SJCRH30 (cell line): ENCODE data around the gene TP53I13. TPM values are rescaled to one million over a fixed set of nuclear protein-coding genes. Genes with fewer than 3 reads are reported as not detected.

Experiments
- DNase-seq, 2 experiments: peaks; one replicate each; pipeline ENCODE4 v3.0.0-alpha.2; 2015 to 2020
- H3K27ac ChIP-seq: fragments of 250-450 bp; sonication (Bioruptor Pico); 2 replicates; pipeline ENCODE4 v1.5.1; 2020; ENCODE audit warnings: mild to moderate bottlenecking, moderate library complexity
- H3K27me3 ChIP-seq: fragments of 250-450 bp; sonication (Bioruptor Pico); 2 replicates; pipeline ENCODE4 v1.5.1; 2020; ENCODE audit warnings: mild to moderate bottlenecking, moderate library complexity
- H3K36me3 ChIP-seq: fragments of 250-450 bp; sonication (Bioruptor Pico); 2 replicates; pipeline ENCODE4 v1.5.1; 2020; ENCODE audit warnings: mild to moderate bottlenecking, moderate library complexity
- H3K4me1 ChIP-seq: fragments of 250-450 bp; sonication (Bioruptor Pico); 2 replicates; pipeline ENCODE4 v1.5.1; 2020; ENCODE audit warnings: mild to moderate bottlenecking, moderate library complexity
- H3K4me3 ChIP-seq: fragments of 250-450 bp; sonication (Bioruptor Pico); 2 replicates; pipeline ENCODE4 v1.5.1; 2020; ENCODE audit warnings: mild to moderate bottlenecking, moderate library complexity
- H3K9me3 ChIP-seq: fragments of 250-450 bp; sonication (Bioruptor Pico); replicated peaks from 2 replicates; pipeline ENCODE4 v1.5.1; 2020; ENCODE audit warnings: mild to moderate bottlenecking, moderate library complexity
- total RNA-seq: library from RNA; depleted of rRNA; stranded (reverse); fragments of >200 nt; shearing (Covaris generic); gene quantifications from 2 replicates; pipeline ENCODE4 v1.2.3, GENCODE V29; 2014

Gene TP53I13
- total RNA-seq, 1 experiment from 2014 or later = 45.0 TPM

- no peaks in the 10 kb centered on the region for H3K27me3 ChIP-seq
- H3K4me3 ChIP-seq = no peak overlapping the region
- peaks cover 13% of the 10 kb centered on the region for H3K4me1 ChIP-seq
- no peak overlapping the region for H3K27ac ChIP-seq
- DNase-seq = peak in 1 of 2 experiments; percentile 1
- no peaks in the 10 kb centered on the region for H3K9me3 ChIP-seq
- peaks cover 7% of the 10 kb centered on the region; the same call in 1 of the 2 replicates for H3K36me3 ChIP-seq
Measured at GRCh38 chr17:29582772-29583171, 14.3 kb downstream of the TP53I13 start.

DNA sequence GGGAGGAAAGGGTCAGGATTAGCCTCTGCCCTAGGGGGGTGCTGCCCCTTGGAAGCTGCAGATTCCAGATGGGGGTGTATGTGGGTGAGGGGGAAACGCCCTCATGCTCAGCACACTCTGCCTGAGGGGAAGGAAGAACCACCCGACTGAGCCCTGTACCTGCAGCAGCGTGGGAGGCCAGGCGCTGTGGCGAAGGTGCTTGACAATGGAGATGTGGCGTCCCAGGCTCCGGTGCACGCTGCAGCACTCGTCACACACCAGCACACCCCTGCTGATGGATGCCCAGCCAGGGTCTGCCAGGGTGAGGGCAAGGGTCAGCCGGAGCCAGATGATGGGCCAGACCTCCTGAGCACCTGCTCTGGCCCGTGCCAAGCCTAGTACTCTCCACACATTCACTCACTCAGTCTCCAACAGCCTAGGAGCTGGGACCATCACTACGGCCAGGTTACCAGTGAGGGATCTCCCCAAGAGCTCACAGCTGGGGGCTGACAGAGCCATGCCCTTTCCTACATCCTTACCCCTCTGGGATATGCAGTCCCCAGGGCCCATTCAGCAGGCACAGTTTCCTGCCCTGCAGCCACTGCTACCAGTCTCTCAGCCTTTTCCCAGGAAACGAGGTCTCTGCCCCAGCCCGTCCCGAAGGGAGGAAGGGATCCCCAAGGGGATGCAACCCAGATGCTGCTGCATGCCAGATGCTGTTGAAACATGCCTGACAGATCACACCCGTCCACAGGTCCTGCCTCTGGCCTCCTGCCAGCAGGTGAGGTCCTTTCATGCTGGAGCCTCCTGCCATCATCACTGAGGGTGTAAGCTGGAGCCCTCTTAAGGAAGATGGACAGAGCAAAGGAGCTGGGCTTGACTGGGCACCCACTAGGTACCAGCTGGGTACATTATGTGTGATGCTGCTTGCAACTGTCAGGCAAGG is 15.1 kb downstream of the TP53I13 start:
- Histone ChIP-seq H3K27ac (peak overlapping the region; percentile 17; the same call in 1 of the 2 replicates), H3K4me1 (peaks cover 18% of the 10 kb centered on the region), H3K27me3 (no peaks in the 10 kb centered on the region), H3K9me3 (no peaks in the 10 kb centered on the region), H3K4me3 (no peak overlapping the region), H3K36me3 (peaks cover 7% of the 10 kb centered on the region; the same call in 1 of the 2 replicates)
- DNase-seq = peak in 1 of 2 experiments; percentile 5

GRCh38 chr17:29584452-29585079 is 16.1 kb downstream of the TP53I13 start:
- Histone ChIP-seq H3K36me3 (peaks cover 7% of the 10 kb centered on the region; the same call in 1 of the 2 replicates), H3K4me3 (no peak overlapping the region), H3K9me3 (no peaks in the 10 kb centered on the region), H3K27ac (peak overlapping the region; percentile 17; the same call in 1 of the 2 replicates), H3K4me1 (peaks cover 18% of the 10 kb centered on the region), H3K27me3 (no peaks in the 10 kb centered on the region)
- peak; percentile 25 to 55 for DNase-seq

DNA sequence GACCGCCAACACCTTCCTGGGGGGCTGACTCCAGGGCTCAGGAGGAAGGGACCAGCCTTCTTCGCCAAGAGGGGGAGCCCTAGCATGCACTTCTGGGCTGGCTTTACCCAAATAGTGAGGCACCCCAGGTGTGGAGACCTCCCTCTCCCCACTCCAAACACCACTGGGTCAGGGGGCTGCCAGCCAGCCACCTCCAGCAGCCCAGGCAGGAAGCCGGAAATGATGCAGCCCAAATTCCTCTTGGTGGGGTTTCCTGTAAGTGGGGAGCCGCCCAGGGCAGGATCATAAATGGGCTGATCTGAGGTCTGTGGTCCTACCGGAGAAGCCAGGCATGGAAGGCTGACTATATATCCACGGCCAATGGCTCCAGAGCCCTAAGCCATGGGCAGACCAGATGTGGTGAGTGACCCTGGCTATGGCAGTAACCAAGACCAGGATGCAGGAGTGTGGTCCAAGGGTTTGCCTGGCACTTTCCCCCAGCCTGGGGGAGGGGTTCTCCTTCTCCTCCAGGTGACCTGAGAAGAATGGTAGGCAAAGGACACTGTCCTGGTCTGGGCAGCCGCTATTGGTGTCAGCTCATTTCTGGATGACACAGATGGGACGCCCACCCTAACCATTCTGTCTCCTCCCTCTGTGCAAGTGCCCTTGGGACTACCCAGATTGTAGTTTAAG is 16.7 kb downstream of the TP53I13 start:
- no peak for DNase-seq
- Histone ChIP-seq H3K9me3 (no peaks in the 10 kb centered on the region), H3K27me3 (no peaks in the 10 kb centered on the region), H3K4me3 (no peak overlapping the region), H3K36me3 (peaks cover 7% of the 10 kb centered on the region; the same call in 1 of the 2 replicates), H3K27ac (no peak overlapping the region), H3K4me1 (peaks cover 18% of the 10 kb centered on the region)

GRCh38 chr17:29586676-29587469 is 18.4 kb downstream of the TP53I13 start:
- Histone ChIP-seq H3K9me3 (no peaks in the 10 kb centered on the region), H3K27ac (no peak overlapping the region), H3K36me3 (peaks cover 5% of the 10 kb centered on the region; the same call in 1 of the 2 replicates), H3K27me3 (no peaks in the 10 kb centered on the region), H3K4me3 (no peak overlapping the region), H3K4me1 (peaks cover 18% of the 10 kb centered on the region)
- no peak for DNase-seq

DNA sequence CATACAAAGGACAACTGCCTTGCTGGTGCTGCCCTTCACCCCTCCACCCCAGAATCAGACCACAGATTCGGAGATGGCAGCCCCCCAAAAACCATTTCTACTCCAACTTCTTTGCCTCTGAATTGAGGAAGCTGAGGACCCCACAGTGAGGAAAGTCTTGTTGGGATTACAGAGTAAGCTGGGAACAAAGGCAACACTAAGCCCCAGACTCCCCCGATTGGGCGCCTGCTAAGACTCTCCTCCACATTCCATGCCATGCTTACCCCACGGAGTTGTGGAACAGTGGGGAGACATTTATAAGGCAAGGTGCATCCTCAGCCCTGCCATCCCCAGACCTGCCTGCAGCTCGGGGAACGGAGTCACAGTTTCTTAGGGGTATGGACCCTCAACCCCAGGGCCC is 19.1 kb downstream of the TP53I13 start:
- Histone ChIP-seq H3K27ac (no peak overlapping the region), H3K27me3 (no peaks in the 10 kb centered on the region), H3K4me1 (peaks cover 25% of the 10 kb centered on the region), H3K9me3 (no peaks in the 10 kb centered on the region), H3K36me3 (no peaks in the 10 kb centered on the region), H3K4me3 (no peak overlapping the region)
- no peak for DNase-seq

DNA sequence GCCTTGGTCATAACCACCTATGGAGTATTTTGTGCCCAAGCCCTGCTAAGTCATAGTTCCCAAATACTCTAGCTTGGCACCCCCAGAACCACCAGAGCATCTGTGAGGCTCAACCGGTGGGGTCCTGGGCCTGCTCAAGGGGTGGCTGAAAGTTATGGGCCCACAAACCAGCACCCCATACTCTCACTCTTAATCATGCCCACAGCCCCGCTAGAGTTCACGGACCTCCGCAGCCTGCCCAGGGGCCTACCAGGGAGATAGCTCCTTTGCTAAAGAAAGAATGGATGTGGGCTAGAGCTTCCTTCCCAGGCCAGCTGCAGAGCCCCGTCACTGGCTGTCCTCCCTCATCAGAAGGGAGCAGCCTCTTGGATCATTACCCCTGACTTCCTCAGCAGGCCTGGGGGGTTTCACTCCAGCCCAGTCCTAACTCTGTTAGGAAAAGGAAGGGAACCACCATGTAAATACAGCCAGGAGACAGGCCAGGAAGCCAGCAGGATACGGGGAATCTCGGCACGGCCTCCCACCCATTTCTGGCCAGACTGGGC is 19.6 kb downstream of the TP53I13 start:
- DNase-seq = no peak
- H3K36me3 ChIP-seq = no peaks in the 10 kb centered on the region
- H3K27ac ChIP-seq = peak overlapping the region; percentile 8; the same call in 1 of the 2 replicates
- H3K4me1 ChIP-seq = peaks cover 27% of the 10 kb centered on the region
- H3K4me3 ChIP-seq = peak overlapping the region; percentile 89
- H3K9me3 ChIP-seq = no peaks in the 10 kb centered on the region
- no peaks in the 10 kb centered on the region for H3K27me3 ChIP-seq

GRCh38 chr17:29588562-29589411 is 20.3 kb downstream of the TP53I13 start:
- no peaks in the 10 kb centered on the region for H3K9me3 ChIP-seq
- peak overlapping the region; percentile 89 for H3K4me3 ChIP-seq
- DNase-seq = peak; percentile 61 to 64
- peak overlapping the region; percentile 8 for H3K27ac ChIP-seq
- no peaks in the 10 kb centered on the region for H3K27me3 ChIP-seq
- H3K36me3 ChIP-seq = no peaks in the 10 kb centered on the region
- peaks cover 27% of the 10 kb centered on the region for H3K4me1 ChIP-seq

DNA sequence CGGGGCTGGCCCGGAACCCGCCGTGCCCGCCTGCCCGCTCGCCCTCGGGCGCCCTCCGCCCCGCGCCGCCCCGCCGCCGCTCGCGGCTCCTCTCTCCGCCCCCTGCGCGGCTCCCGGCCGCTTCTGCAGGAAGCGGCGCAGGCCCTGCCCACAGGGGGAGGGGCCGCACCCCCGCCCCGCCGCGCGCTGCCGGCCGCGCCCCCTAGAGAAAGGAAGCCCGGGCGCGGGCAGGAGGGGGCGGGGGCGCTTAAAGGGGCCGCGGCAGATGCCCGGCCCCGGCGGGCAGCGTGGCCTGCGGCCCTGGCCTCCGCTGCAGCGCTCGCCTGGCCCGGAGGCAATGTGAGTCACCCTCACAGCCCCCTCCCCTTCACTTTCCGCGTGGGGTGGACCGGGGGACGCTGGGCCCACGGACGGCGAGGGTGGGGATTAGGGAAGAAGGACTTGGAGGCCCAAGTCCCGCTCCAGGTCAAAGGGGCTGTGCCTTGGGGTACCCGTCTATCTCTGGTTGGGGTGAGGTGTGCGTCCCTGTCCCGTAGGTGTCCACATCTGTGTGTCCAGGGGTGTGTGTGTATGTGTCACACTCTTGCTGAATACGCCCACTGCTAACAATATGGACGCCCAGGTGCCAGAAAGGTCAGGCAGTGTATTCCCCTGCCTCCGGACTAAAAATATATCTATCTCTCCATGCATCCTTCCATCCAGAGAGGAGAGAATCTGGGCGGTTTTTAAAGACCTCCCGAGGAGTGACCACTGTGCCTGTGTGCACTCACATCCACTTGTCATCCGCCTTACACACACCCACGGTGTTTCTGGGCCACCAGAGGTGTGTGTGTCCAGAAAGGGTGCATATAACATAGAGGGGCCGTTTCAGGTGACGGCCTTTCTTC is 21.3 kb downstream of the TP53I13 start, which contains the start of gene GIT1:
GIT1 (minus strand) TSS at position 125 of the 887 bp plus-strand sequence. CDS start 270 bp downstream, outside the sequence.
- Histone ChIP-seq H3K4me1 (peaks cover 19% of the 10 kb centered on the region; the same call in 1 of the 2 replicates), H3K4me3 (peak within 1 kb of the TSS; percentile 89), H3K36me3 (no peaks in the 10 kb centered on the region), H3K27ac (peak within 1 kb of the TSS; percentile 57), H3K9me3 (no peaks in the 10 kb centered on the region), H3K27me3 (no peaks in the 10 kb centered on the region)
- peak; percentile 83 to 91 for DNase-seq

DNA sequence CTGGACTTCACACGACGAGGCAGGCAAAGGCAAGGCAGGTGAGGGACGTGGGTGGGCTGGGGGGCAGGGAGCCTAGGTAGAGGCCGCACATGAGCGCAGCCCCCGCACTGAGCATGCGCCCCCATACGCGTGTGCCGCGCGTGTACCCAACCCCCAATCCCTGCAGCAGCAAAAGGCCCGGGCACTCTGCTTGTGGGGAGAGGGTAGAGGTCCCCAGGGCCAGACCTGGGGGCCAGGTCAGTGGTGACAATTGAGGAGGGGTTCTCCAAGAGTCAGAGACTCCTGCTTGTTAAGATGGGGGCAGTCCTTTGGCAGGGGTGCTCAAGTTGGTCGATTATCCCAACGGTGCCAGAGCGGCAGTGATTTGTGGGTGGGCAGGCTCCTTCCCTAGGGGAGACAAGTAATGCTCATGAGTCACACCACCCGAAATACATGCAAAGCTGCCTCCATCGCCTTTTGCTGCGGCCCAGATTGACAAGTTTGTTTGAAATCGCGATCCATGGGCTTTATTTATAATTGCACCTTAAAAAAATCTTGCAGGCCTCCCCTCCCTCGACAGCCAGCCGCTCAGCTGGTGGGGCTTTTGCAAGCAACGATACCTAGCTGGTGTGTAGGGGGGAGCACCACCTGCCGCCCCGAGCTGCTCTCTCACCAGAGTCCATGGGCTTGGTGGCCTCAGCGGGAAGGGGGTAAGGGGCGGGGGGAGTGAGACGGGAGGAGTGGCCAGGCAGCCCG is 22.1 kb downstream of the TP53I13 start:
- H3K4me3 ChIP-seq = peak overlapping the region; percentile 70
- no peaks in the 10 kb centered on the region for H3K27me3 ChIP-seq
- peak; percentile 57 to 80 for DNase-seq
- peak overlapping the region; percentile 57 for H3K27ac ChIP-seq
- no peaks in the 10 kb centered on the region for H3K36me3 ChIP-seq
- peaks cover 16% of the 10 kb centered on the region; the same call in 1 of the 2 replicates for H3K4me1 ChIP-seq
- H3K9me3 ChIP-seq = no peaks in the 10 kb centered on the region

DNA sequence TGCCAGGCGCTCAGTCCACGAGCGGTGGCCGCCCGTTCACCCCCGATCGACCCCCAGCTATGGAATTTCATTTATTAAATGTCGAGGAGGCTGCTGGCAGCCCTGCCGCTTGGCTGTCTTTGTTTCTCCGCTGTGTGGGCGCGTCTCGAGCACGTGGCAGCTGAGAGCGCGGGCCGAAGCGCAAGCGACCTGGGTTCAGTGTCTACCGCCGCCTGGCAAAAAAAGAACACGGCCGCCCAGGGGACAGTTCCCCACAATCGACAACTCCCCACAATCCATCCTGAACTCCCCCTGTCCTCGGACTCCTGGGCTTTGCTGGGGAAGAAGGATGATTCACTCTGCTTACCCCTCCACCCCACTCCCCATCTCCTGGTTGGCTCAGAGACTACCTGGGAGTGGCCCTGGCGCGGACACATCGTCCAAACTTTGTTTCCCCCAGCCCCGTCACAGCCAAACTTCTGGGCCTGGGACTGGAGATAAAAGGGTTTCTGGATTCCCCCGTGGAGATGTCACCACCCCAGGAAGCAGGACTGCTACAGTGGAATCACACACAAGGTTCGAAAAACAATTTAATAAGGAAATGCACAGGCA is 22.7 kb downstream of the TP53I13 start:
- no peaks in the 10 kb centered on the region for H3K9me3 ChIP-seq
- H3K36me3 ChIP-seq = no peaks in the 10 kb centered on the region
- peak overlapping the region; percentile 57 for H3K27ac ChIP-seq
- peak overlapping the region; percentile 70 for H3K4me3 ChIP-seq
- peak in 1 of 2 experiments; percentile 79 for DNase-seq
- H3K27me3 ChIP-seq = no peaks in the 10 kb centered on the region
- peaks cover 16% of the 10 kb centered on the region; the same call in 1 of the 2 replicates for H3K4me1 ChIP-seq
